HL-60/S4 (cell line): ENCODE results near the gene CCL1.

Experiments used
- in situ Hi-C: fragments of 300-500 bp; cut with MboI; formaldehyde crosslinking; loops from 2 replicates; pipeline ENCODE4 v1.14.3; 2022; ENCODE audit warnings: low sequenced_read_pairs

The CCL1 gene

DNA sequence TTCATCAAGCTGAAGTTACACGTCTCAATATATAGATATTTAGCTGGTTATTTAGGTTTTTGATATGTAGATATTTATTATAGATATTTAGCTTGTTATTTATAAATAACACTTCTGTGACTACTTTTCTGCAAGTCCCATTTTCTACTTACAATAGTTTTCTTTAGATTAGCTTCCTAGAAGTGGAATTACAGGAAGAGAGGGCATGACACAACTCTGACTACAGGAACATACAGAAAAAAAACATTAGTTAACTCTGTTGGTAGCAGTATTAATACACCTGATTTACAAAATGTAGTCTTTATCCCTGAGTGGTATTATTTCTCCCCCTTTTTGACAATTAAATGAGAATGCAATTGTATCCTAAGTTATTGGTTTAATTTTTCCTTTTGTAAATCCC lies 21.2 kb upstream of the CCL1 start:
- in situ Hi-C loops = no loop called here

DNA sequence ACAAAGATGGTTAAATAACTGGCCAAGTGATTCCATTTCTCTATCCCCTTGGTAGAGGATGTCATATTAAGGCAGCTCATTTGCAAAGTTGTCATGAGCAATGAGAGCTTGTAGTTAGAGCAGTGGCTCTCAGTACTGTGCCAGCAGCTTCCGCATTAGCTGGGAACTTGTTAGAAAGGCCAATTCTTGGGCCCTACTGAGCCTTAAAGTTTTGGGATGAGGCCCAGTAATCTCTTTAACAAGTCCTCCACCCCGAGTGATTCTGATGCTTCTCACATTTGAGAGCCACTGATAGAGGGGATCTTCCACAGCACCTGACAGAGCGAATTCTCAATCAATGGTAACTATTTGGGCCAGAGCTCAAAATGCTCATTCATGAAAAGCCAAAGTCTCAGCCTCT lies 20.2 kb upstream of the CCL1 start:
- in situ Hi-C loops = no loop called here

DNA sequence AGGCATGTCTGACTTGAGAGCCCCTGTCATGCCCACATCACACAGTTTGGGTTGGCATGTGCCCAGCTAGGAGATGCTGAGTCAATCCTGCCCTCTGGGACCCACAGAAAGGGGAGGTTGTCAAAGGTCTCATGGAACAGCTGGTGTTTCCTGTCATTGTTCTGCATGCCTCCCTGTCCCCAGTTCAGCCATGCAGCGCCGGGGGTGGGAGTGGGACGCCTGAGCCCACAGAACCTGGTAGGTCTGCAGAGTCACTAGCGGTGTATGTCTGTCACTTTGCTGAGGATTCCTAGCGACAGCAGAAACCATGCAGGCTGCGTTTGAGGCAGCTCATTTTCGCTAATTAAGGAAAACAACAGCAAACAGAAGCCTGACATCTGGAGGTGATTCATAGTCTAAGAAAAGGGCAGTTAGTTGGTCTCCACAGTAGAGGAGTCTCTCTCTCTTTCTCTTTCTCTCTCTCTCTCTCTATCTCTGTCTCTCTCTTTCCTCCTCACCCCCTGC lies 19.6 kb upstream of the CCL1 start:
- in situ Hi-C loops = no loop called here

DNA sequence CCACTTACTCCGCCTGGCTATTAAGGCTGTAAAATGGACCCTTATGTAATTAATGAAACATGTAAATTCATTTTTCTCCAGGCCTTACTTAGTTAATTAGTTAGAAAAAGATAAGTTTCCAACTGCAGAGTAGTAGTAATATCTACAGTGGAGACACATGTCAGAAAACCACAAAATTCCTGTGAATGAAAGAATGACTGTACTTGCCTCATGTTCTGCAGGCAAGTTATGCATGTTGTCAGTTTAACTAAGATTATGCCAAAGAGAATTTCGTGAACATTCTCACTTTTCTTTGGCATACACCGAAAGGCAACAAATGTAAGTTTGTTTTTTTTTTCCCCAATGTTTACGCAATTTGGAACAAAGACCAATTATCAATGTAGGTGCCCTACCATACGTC lies 16.8 kb upstream of the CCL1 start:
- in situ Hi-C loops = no loop called here

DNA sequence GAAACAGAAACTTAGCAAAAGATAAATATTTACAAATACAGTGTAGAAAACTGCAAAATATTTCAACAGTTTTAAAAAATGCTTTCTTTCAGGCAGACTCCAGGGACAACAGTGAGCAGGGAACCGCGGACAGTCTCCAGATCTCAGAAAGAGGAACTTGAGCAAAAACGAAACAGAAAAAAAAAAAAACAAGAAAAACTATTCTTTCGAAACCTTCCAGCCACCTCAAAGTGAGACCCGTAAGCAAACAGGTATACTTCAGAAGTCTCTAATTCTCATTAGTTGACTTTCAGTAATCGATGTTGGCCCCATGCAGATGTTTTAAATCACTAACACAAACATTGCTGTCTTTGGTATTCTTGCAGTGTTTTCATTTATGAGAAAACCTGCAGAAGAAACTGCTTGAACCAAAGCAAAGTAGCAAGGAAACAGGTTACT lies 15.7 kb upstream of the CCL1 start:
- in situ Hi-C loops = no loop called here

DNA sequence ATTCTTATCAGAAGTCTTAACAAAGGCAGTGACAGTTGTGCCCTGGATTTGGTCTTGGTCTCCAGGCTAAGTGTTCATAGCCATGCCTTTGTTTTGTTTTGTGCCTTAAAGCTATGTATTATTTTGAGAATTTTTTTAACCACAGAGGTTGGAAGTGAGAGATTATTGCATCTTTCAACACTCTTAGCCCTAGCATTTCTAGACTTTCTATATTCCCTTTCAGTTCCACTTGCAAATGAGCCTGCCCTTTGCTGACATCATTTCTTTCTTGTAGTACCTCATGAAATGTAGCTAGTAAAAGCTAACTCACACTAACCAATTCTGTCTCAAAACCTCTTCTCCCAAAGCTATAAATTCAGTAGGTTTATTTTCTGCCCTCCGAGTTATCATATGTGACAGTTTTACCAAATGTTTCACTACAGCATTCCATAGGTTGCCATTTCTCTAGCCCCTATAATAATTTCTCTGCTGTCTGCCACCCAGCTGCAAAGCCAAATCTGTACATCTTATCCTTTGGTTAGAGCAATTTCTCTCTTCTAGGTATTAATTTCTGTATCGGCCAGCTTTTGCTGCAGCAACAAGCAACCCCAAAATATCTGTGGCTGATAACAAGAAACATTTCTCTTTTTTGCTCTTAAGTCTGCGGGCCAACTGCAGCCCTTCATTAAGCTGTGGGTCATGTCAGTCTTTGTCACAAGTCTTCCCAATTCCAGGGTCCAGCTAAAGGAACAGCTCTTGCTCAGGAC lies 14.2 kb upstream of the CCL1 start:
- in situ Hi-C loops = no loop called here

DNA sequence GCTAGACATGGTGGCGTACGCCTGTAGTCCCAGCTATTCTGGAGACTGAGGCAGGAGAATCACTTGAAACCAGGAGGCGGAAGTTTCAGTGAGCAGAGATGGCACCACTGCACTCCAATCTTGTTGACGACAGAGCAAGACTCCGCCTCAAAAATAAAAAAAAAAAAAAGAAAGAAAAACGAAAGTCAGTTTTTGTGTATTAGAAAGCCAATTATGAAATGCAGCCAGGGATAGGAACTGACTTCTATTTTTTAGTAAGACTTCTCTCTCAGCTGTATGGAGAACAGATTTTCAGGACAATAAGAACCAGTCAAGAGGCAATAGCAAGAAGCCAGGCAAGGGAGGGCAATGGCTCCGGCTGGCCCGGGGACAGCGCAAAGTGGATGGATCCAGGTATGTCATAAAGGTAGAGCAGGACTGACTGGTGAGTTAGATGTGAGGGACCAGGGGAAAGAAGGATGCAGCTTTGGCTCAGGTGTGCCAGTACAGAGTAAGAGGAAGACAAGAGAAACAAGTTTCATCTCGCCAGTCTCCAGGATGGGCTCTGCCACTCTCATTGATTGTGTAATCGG lies 12.5 kb upstream of the CCL1 start:
- in situ Hi-C loops = no loop called here

DNA sequence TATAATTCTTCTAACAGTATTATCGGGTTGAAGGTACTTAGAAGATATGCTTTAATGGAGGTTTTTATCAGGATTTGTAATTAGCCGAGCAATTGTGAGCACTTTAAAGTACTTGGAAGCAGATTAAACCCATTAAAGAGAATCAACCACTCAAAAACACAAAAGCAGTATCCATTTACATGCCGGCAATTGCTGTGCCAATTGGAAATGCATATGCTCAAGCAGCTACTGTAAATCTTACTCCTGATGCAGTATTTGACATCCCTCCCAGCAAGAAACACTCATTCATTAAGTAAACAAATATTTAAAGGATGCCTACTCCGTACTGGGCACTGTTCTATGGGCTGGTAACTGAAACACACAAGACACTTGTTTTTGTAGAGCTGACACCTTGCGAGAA lies 11.4 kb upstream of the CCL1 start:
- in situ Hi-C loops = no loop called here

DNA sequence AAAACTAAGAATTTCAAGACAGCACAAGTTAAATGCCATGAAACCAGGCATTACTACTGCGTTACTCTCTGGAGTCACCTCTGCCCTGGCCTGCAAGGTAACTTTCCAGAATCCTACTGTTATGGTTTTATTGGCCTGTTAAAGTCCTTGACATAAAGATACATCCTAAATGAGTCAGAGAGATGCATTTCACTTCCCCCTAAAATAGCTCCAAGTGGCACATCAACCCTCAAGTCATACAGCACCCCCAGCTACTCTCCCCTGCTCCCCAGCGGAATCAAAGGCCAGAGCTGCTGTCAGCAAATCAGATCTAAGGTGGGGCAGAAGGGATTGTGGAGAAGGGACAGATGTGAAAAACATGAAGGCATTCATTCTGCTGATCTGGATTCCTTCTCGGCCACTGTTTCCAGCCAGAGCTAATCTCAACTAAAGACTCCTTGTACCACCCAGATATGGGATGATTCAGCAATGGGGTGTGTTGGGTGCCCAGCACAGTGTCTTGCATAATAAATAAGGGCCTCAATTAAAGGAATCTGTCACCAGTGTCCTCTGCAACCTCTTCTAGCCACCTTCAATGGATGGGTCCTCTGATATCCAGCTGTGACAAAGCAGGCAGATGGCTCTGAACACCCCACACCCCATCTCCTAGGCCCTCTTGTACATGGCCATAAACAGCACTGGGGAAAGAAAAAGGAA lies 8.5 kb upstream of the CCL1 start:
- in situ Hi-C loops = no loop called here

DNA sequence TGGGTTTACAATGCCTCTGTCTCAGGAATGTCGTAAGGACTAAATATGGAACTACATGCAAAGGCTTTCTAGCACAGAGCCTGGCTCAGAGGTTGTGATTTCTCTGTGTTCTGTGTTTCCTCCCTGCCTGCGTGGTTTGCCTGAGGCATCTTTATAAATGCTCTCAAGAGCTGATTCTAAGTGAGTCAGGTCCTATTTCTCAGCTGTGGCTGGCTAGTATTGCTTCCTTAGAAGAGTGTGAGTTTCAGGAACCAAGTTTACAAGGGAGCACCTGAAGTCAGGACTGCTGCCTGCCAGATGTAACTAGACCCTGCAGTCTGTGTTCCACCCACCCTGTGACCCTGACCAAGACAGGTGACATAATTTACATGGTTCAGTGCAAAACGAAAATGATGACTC lies 8.0 kb upstream of the CCL1 start:
- in situ Hi-C loops = no loop called here

DNA sequence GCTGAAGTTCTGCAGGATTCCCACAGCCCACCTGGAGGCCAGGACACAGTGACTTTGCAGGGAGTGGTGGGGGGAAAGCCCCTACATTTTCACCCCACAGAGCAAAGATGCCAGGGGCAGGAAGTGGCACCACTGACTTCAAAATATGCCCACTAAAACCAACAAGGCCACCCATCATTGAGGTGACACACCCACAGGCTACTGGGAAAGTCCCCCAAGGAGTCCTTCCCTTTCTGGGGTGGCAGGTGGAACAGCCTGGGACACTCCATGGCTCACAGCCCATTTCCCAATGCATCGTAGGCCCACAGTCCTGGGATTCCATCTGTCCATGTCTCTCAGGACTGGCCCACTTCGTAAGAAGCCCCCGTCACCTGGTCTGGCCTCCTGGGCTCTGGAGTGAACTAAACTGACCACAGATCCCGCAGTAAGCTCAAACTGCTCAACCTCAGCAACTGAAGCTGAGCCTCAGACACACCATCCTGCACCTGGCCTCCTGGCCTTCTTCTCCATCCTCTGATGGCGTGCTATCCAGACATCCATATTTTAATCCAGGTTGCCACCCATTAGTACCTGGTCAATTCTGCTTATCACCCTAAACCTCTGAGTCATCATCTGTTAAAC lies 7.5 kb upstream of the CCL1 start:
- in situ Hi-C loops = no loop called here

DNA sequence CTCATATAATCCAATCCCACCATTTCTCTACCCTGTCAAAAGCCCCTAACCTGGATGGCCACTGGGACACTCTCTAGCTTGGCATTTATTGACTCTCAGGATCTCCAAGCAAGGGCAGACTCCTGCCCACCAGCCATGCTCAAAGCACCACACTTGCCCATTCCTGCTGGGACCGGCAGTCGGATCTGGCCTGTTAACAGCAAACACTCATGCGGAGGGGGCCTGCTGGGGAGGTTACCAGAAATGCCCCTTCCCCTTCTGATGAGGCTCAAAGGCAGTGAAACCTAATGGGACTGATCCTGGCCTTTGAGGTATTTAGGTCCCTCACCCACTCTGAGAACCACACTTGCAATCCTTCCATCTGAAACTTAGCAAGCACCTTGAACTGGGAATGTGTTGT lies 6.5 kb upstream of the CCL1 start:
- in situ Hi-C loops = no loop called here

DNA sequence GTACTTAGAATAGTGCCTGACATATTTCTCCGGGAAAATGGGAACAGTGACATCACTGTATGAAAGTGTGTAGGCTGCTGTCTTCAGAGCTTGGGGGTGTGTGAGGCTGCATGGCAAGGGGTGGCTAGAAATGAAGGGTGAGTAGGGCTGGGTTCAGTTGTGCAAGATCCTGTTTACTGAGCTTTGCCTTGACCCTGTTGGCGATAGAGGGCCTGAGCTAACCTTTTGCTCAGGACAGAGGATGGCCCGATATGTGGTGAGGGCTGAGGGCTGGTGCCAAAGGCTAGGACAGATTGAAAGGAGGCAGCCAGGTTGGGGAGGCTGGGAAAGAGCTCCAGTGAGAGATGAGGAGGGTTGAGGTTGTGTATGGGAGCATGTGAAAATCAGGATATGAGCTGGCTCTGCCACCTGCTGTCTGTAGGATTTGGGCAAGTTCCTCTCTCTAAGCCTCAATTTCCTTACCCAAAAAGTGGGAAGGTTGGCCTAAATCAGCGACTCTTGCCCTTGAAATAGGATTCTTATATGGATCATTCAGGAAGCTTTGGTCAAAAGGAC lies 6.0 kb upstream of the CCL1 start:
- in situ Hi-C loops = no loop called here

DNA sequence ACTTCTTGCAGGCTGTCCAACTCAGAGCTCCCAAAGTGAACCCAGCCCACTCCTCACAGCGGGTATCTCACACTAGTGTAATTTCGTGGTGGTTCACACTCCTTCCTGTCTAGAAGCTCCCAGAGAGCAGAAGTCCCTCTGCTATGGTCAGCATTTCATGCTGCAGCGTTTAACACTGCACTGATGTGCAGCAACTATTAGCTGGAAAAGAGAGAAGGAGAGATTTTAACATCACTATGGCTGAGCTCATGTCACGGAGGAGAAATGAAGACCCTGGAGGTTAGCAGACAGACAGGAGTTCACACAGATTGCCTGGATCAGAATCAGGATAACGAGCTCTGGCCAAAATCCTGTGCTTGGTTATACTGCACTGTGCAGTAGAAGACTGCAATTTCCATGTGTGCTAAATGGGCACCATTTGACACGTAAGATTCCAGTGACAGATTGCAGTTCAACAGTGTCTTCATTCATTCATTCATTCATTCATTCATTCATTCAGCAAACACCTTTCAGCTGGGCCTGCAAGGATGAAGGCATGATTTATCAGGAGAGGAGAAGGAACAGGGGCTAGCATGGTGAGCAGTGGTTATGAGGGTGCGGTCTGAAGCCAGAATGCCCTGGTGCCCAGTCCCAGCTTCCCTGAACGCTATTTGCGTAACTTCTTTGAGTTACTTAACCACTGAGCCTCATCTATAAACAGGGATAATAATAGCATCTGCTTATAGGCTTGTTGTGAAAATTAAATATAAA lies 5.3 kb upstream of the CCL1 start:
- in situ Hi-C loops = no loop called here

DNA sequence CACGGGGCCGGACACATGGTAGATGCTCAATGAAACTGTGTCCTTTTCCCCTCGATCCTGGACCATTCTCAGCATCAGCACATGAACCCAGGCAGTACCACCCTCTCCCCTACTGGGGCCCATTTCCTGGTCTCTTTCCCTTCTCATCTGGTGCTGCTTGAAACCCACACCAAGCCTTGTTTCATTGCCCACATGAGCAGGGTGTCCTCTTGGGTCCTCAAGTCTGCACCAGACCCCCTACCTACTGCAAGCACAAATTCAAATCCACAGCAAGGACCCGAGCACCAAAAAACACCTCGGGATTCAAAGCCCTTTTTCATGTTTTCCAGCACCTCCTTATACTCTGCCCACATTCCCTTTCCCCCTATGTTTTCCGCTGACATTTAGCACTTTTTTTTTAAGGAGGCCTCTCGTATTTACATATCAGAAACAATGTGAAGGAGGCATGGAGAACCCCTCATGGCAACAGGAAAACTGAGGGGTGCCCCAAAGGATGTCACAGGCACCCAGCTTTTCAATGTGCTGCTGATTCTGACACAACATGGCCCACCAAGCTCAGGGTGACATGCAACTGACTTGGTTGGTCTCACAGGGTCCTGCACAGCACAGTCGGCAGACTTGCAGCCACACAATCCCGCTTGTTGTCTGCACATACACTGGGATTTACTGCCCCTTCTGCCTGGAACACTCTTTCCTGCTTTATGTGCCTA lies 4.6 kb upstream of the CCL1 start:
- in situ Hi-C loops = no loop called here

DNA sequence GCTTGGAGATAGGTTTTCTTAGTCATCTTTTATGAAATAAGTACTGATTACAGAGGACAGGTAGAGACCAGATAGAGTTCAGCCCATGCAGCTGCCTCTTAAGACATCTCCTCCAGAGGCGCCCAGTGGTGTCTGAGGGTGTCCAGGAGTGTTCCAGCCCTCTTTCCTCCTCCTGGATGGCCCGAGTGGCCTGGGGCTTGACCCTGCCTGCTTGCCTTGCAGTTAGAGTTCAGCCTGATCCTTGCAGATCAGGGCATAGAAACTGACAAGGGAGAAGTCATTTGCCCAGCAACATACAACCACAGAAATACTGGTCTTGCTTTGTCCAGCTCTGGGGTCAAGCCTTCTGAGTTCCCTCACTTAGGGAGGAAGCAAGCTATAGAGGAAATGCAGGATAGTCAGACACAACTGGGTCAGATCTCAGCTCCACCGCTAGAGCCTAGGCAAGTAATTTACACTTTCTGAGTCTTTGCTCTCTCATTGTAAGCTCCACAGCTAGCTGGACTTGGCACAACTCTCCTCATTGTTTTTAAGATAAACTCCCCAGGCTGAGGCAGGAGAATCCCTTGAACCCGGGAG lies 3.6 kb upstream of the CCL1 start:
- in situ Hi-C loops = no loop called here

DNA sequence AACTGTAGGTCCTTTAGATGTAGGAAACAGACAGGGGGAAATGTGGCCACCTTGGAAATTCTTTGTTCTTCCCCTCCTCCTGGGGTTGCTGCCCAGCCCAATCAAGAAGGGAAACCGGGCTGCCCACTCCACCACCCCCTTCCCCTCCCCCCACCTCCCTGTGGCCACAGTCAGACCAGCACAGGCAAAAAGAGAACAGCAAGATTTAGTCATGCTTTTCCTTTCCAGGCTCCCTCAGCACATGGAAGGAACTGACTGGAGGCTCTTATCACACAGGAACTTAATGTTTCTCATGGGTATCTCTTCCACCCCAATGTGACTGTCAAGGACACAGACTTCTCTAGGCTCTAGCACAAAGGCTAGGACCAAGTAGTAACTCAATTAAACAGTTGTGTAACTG lies 3.0 kb upstream of the CCL1 start:
- in situ Hi-C loops = no loop called here

DNA sequence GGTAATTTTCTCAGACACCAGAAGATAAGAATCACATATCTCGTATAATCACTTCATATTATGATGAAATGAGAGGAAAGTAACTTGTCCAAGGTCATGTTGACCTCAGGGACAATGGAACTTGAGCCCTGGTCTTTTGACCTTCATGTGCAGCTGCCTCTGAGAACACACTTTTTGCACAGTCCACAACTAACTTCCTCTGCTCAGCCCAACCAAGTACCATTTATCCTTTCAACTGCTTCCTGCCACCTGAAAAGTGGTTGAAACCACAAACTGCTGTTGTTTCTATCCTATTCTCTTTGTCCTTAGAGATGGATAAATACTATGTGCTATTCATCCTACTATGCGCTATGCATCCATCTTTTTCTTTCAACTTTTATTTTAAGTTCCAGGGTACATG lies 2.3 kb upstream of the CCL1 start:
- in situ Hi-C loops = no loop called here

DNA sequence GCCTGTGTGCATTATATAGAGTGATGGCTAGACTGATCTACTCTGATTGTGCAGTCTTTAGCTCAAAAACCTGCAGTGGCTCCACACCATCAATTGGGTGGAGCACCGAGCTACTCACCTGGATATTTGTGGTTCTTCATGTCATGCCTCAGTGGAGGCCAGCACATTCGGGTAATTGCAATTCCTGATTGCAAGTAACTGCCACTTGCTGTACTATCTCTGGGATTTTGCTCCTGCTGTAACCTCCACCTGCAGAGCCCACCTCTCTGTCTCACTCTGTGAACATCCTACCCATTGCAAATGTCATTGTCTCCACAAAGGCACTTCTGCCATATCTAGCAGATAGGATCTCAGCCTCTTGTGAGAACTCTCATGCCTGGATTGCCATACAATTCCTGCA lies 1.7 kb upstream of the CCL1 start:
- in situ Hi-C loops = loop anchor here (5.0 kb wide), 1 partner anchor 162 kb away; no protein-coding TSS in a partner anchor
